DMS 273 (cell line): Measurements from ENCODE around the gene TSPYL1.
A peak's percentile ranks its signal among the peaks of the same experiment; 100 is the strongest.
"Not testable (repeated sequence)": the region's sequence is repeated elsewhere in the genome, so short reads cannot be mapped to it uniquely, and the experiment has no call there.

Experiments
- DNase-seq: peaks from one replicate; lab custom pipeline; 2025; ENCODE audit not compliant: unreplicated experiment; lab: John Stamatoyannopoulos, UW

Gene TSPYL1

GRCh38 chr6:116298273-116298672 lies 18.5 kb upstream of the TSPYL1 start:
- no peak for DNase-seq

- DNase-seq = no peak
Measured at GRCh38 chr6:116292553-116292952, 12.8 kb upstream of the TSPYL1 start.

GRCh38 chr6:116291701-116292396 lies 12.1 kb upstream of the TSPYL1 start:
- DNase-seq = no peak

- no peak for DNase-seq
Measured at GRCh38 chr6:116290799-116291198, 11.1 kb upstream of the TSPYL1 start.

GRCh38 chr6:116289876-116290275 lies 10.1 kb upstream of the TSPYL1 start:
- no peak for DNase-seq

- DNase-seq = peak; percentile 68
Measured at GRCh38 chr6:116287689-116288282, 8.1 kb upstream of the TSPYL1 start.

- DNase-seq = no peak
Measured at GRCh38 chr6:116286773-116287358, 7.1 kb upstream of the TSPYL1 start.

- DNase-seq = not testable (repeated sequence)
Measured at GRCh38 chr6:116284984-116285383, 5.3 kb upstream of the TSPYL1 start.

- no peak for DNase-seq
Measured at GRCh38 chr6:116283191-116283590, 3.5 kb upstream of the TSPYL1 start.

GRCh38 chr6:116282698-116283097 lies 3.0 kb upstream of the TSPYL1 start:
- DNase-seq = no peak

- no peak for DNase-seq
Measured at GRCh38 chr6:116280933-116281316, 1.2 kb upstream of the TSPYL1 start.

GRCh38 chr6:116280161-116280932 lies 617 bp upstream of the TSPYL1 start:
- peak; percentile 43 for DNase-seq

GRCh38 chr6:116278854-116279231 lies 887 bp downstream of the TSPYL1 start:
- no peak for DNase-seq

GRCh38 chr6:116278481-116278829 lies 1.3 kb downstream of the TSPYL1 start:
- DNase-seq = peak; percentile 30

- DNase-seq = peak; percentile 12
Measured at GRCh38 chr6:116277124-116277523, 2.6 kb downstream of the TSPYL1 start.

GRCh38 chr6:116271149-116271708 lies 8.5 kb downstream of the TSPYL1 start:
- no peak for DNase-seq

GRCh38 chr6:116268589-116269293 lies 11.0 kb downstream of the TSPYL1 start:
- peak; percentile 88 for DNase-seq

- DNase-seq = no peak
Measured at GRCh38 chr6:116267836-116268588, 11.7 kb downstream of the TSPYL1 start.

GRCh38 chr6:116266803-116267202 lies 12.9 kb downstream of the TSPYL1 start:
- DNase-seq = no peak
